Activated B cell treated with CpG ODN at 0.5 μM for 24 hours (primary cell): ENCODE measurements around the gene STPG3. TPM values are rescaled to one million over a fixed set of nuclear protein-coding genes. Genes with fewer than 3 reads are reported as not detected.

Experiments
- ATAC-seq: fragments of 200-7000 bp; cut with Tn5 transposase; one replicate; pipeline ENCODE4 v1.10.0; 2021; ENCODE audit warnings: low read depth, mild to moderate bottlenecking, moderate library complexity
- CTCF ChIA-PET: fragments of 350-600 bp; sonication (Branson Sonifier 250); formaldehyde crosslinking; loops from one replicate; lab custom pipeline; 2021; ENCODE audit warnings: antibody characterized with exemption; lab: Charles Lee
- POLR2A ChIA-PET: fragments of 350-600 bp; sonication (Branson Sonifier 250); formaldehyde crosslinking; loops from one replicate; lab custom pipeline; 2021; ENCODE audit warnings: antibody characterized with exemption; lab: Charles Lee
- DNase-seq: peaks from one replicate; pipeline ENCODE4 v3.0.0; 2022
- H3K27ac Mint-ChIP-seq: one replicate; pipeline ENCODE4 v1.8.0; 2020; ENCODE audit warnings: mixed read lengths
- H3K27me3 Mint-ChIP-seq: one replicate; pipeline ENCODE4 v1.8.0; 2021; ENCODE audit warnings: mixed read lengths
- H3K36me3 Mint-ChIP-seq: one replicate; pipeline ENCODE4 v1.8.0; 2021; ENCODE audit warnings: low read depth, mixed read lengths
- H3K4me1 Mint-ChIP-seq: one replicate; pipeline ENCODE4 v1.8.0; 2021; ENCODE audit warnings: mixed read lengths
- H3K4me3 Mint-ChIP-seq: one replicate; pipeline ENCODE4 v1.8.0; 2020; ENCODE audit warnings: mild to moderate bottlenecking, mixed read lengths
- H3K9me3 Mint-ChIP-seq: one replicate; pipeline ENCODE4 v1.8.0; 2020; ENCODE audit warnings: mixed read lengths
- intact Hi-C: fragments of 100-400 bp; cut with micrococcal nuclease; formaldehyde crosslinking; loops from one replicate; pipeline ENCODE4 v1.15.1; 2024
- total RNA-seq: library from RNA; stranded (reverse); gene quantifications from 2 replicates; pipeline ENCODE4 v1.2.3, GENCODE V29; 2022
- TF ChIP-seq, protein P1 (sequence below): fragments of 200-600 bp; IDR thresholded peaks from one replicate; pipeline ENCODE4 v1.8.0; 2022; ENCODE audit warnings: antibody characterized with exemption, mild to moderate bottlenecking

STPG3 gene
- total RNA-seq, 1 donor from 2014 or later: not detected

DNA sequence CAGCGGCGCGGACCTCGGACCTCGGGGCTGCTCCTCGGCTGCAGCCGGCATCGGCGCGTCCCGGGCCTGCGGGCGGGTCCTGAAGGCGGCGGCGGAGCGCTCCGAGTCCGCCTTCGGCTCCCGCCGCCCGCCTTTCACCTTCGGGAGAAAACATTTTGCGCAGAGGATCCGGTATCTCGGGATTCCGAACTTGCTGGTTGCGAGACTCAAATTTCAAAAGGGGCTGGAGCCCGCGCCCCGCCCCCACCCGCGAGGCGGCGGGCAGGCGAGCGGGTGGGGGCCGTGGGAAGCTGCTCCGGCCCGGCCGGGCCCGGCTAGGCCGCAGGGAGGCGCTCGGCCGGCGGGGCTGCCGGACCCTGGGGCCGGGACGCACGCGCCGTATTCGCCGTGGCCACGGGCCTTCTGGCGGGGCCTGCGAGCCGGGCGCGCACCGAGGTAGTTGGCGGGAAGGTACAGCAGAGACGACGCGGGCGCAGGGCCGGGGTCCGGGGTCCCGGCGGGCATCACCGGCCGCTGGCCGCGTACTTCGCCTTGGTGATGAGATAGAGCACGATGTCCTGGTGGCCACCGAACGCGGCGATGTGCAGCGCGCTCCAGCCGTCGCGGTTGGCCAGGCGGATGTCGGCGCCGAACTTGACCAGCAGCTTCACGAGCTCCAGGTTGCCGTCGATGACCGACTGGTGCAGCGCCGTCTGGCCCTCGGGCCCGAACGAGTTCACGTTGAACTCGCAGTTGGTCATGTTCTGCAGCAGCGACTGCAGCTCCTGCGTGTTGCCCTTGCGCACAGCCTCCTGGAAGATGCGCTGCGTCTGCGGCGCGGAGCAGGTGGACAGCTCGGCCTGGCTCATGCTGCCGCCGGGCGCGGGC is 50.2 kb downstream of the STPG3 start:
- H3K36me3 Mint-ChIP-seq: no peaks in the 10 kb centered on the region
- ChIA-PET POLR2A (interaction anchor here (0.6 to 2.3 kb wide), 8 partner anchors 15 to 267 kb away, joined by 4 to 18 read pairs (median 8); partner anchors contain the start of genes EXD3, NOXA1, TOR4A and TUBB4B), CTCF (interaction anchor here (0.9 to 1.9 kb wide), 7 partner anchors 12 to 142 kb away, joined by 3 to 17 read pairs (median 6); partner anchors contain the start of genes EXD3 and NOXA1)
- H3K9me3 Mint-ChIP-seq: no peaks in the 10 kb centered on the region
- H3K4me1 Mint-ChIP-seq: peaks cover 20% of the 10 kb centered on the region
- TF ChIP-seq, protein P1, sequence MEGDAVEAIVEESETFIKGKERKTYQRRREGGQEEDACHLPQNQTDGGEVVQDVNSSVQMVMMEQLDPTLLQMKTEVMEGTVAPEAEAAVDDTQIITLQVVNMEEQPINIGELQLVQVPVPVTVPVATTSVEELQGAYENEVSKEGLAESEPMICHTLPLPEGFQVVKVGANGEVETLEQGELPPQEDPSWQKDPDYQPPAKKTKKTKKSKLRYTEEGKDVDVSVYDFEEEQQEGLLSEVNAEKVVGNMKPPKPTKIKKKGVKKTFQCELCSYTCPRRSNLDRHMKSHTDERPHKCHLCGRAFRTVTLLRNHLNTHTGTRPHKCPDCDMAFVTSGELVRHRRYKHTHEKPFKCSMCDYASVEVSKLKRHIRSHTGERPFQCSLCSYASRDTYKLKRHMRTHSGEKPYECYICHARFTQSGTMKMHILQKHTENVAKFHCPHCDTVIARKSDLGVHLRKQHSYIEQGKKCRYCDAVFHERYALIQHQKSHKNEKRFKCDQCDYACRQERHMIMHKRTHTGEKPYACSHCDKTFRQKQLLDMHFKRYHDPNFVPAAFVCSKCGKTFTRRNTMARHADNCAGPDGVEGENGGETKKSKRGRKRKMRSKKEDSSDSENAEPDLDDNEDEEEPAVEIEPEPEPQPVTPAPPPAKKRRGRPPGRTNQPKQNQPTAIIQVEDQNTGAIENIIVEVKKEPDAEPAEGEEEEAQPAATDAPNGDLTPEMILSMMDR: no peak
- DNase-seq (no peak), ATAC-seq (no peak)
- no peak overlapping the region for H3K27ac Mint-ChIP-seq
- H3K27me3 Mint-ChIP-seq: peaks cover 21% of the 10 kb centered on the region
- H3K4me3 Mint-ChIP-seq: peak overlapping the region; percentile 74
- intact Hi-C loops: no loop called here

DNA sequence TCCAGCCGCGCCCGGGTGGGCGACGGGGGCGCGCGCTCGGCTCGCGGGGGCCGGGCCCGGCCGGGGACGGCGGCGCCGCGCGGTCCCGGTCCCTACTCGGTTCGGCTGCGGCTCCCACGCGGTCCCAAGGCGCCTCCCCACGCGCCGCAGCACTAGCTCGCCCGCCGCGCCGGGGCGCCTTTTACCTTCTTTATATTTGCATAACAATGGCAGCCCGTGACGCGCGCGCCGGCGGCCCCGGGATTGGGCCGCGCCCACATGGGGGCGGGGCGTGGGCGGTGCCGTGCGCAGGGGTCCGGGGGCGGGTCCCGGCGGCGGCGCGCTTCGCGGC is 51.0 kb downstream of the STPG3 start, which contains the start of gene NRARP:
NRARP (minus strand) TSS at position 154 of the 331 bp plus-strand sequence. CDS start 343 bp downstream, outside the sequence.
- H3K27ac Mint-ChIP-seq: no peak within 1 kb of the TSS
- intact Hi-C loops: loop anchor here (1.0 kb wide), 4 partner anchors 24 to 143 kb away; partner anchors contain the start of genes EXD3 and NOXA1
- TF ChIP-seq, protein P1: no peak
- peaks cover 13% of the 10 kb centered on the region for H3K27me3 Mint-ChIP-seq
- peak within 1 kb of the TSS; percentile 74 for H3K4me3 Mint-ChIP-seq
- DNase-seq (peak; percentile 95), ATAC-seq (peak; percentile 85)
- CTCF ChIA-PET: interaction anchor here (0.8 to 1.9 kb wide), 11 partner anchors 11 to 229 kb away, joined by 3 to 17 read pairs (median 5); partner anchors contain the start of genes EXD3 and NOXA1
- no peaks in the 10 kb centered on the region for H3K36me3 Mint-ChIP-seq
- POLR2A ChIA-PET: interaction anchor here (0.5 to 2.3 kb wide), 12 partner anchors 8 to 455 kb away, joined by 3 to 18 read pairs (median 5); partner anchors contain the start of genes EXD3, NOXA1, TOR4A and TUBB4B
- H3K9me3 Mint-ChIP-seq: no peaks in the 10 kb centered on the region
- H3K4me1 Mint-ChIP-seq: peaks cover 14% of the 10 kb centered on the region

DNA sequence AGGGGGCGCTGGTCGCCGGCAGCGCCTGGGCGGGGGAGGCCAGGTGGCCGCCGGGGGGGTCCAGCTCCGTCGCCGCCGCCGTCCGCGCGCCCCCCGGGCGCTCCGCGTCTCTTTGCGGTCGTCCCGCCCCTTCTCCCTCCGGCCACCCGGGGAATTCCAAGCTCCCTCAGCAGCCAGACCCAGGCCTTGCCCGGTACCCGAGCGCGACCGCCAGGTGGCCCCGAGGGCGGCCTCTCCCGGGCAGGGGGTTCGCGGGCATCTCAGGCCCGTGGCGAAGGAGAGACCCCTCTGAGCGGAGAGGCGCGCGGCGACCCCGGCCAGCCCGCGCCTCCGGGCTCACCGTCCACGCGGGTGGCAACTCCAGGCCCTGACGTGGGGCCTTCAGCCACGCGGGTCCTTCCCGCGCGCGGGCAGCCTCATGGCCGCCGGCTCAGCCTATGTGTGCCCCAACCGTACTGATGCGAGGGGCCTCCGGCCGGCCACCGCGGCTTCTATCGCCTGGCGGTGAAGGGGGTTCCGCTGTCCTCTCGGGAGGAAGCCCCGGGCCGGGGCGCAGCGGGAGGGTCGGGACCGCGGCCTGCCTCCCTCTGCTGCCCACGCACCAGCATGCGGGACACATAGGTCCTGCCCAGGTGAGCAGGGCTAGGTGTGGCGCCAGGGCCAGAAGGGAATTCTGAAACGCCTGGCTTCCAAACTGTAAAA is 51.5 kb downstream of the STPG3 start:
- no peak overlapping the region for H3K4me3 Mint-ChIP-seq
- ATAC-seq: peak; percentile 61

More for the DNA sequence above, 51.5 kb downstream of the STPG3 start:
- no peak for DNase-seq
- intact Hi-C loops: loop anchor here (1.0 kb wide), 4 partner anchors 24 to 143 kb away; partner anchors contain the start of genes EXD3 and NOXA1
- Mint-ChIP-seq H3K27ac (no peak overlapping the region), H3K36me3 (no peaks in the 10 kb centered on the region), H3K9me3 (no peaks in the 10 kb centered on the region), H3K4me1 (peaks cover 16% of the 10 kb centered on the region), H3K27me3 (peaks cover 9% of the 10 kb centered on the region)
- POLR2A ChIA-PET: interaction anchor here (0.5 to 2.3 kb wide), 11 partner anchors 9 to 455 kb away, joined by 3 to 18 read pairs (median 5); partner anchors contain the start of genes EXD3, NOXA1, TOR4A and TUBB4B
- TF ChIP-seq, protein P1: no peak
- CTCF ChIA-PET: interaction anchor here (0.8 to 1.9 kb wide), 13 partner anchors 11 to 228 kb away, joined by 3 to 17 read pairs (median 4); partner anchors contain the start of genes EXD3 and NOXA1

Other genes with a start within 250 kb of the STPG3 start
- 4.5 and 7.5 TPM in 2 replicates for gene ABCA2, start 223.0 kb upstream of the STPG3 start, total RNA-seq
- gene FUT7, start 219.2 kb upstream of the STPG3 start, total RNA-seq: 3.9 and 5.0 TPM in 2 replicates
- gene NPDC1, start 205.1 kb upstream of the STPG3 start, total RNA-seq: 0.18 TPM in 1 of 2 replicates, not detected in the other
- not detected in 2 replicates for gene ENTPD2, start 197.2 kb upstream of the STPG3 start, total RNA-seq
- gene SAPCD2, start 180.7 kb upstream of the STPG3 start, total RNA-seq: 0.80 and 0.81 TPM in 2 replicates
- 13.4 and 17.2 TPM in 2 replicates for gene UAP1L1, start 173.8 kb upstream of the STPG3 start, total RNA-seq
- gene MAN1B1, start 164.3 kb upstream of the STPG3 start, total RNA-seq: 33.6 and 37.7 TPM in 2 replicates
- 254 and 259 TPM in 2 replicates for gene DPP7, start 136.6 kb upstream of the STPG3 start, total RNA-seq
- gene GRIN1, start 112.1 kb upstream of the STPG3 start, total RNA-seq: 0.22 TPM in 1 of 2 replicates, not detected in the other
- 0.31 TPM in 1 of 2 replicates, not detected in the other for gene LRRC26, start 81.2 kb upstream of the STPG3 start, total RNA-seq
- not detected in 2 replicates for gene TMEM210, start 79.2 kb upstream of the STPG3 start, total RNA-seq
- 75.7 and 93.9 TPM in 2 replicates for gene ANAPC2, start 62.7 kb upstream of the STPG3 start, total RNA-seq
- 71.9 and 76.8 TPM in 2 replicates for gene SSNA1, start 62.6 kb upstream of the STPG3 start, total RNA-seq
- 9.3 and 11.4 TPM in 2 replicates for gene TPRN, start 50.5 kb upstream of the STPG3 start, total RNA-seq
- 32.7 and 34.1 TPM in 2 replicates for gene TMEM203, start 45.6 kb upstream of the STPG3 start, total RNA-seq
- 27.5 and 38.7 TPM in 2 replicates for gene NDOR1, start 45.6 kb upstream of the STPG3 start, total RNA-seq
- 1.1 and 1.9 TPM in 2 replicates for gene RNF208, start 29.0 kb upstream of the STPG3 start, total RNA-seq
- gene CYSRT1, start 26.1 kb upstream of the STPG3 start, total RNA-seq: 0.39 and 0.53 TPM in 2 replicates
- not detected in 2 replicates for gene RNF224, start 23.8 kb upstream of the STPG3 start, total RNA-seq
- gene SLC34A3, start 20.4 kb upstream of the STPG3 start, total RNA-seq: not detected in 2 replicates
- 182 and 197 TPM in 2 replicates for gene TUBB4B, start 10.0 kb upstream of the STPG3 start, total RNA-seq
- gene NELFB, start 4.0 kb downstream of the STPG3 start, total RNA-seq: 56.1 and 58.2 TPM in 2 replicates
- 7.9 and 9.1 TPM in 2 replicates for gene TOR4A, start 26.4 kb downstream of the STPG3 start, total RNA-seq
- gene NRARP, start 51.0 kb downstream of the STPG3 start, total RNA-seq: 1.9 and 3.0 TPM in 2 replicates
- 8.4 and 12.8 TPM in 2 replicates for gene EXD3, start 171.9 kb downstream of the STPG3 start, total RNA-seq
- gene NOXA1, start 172.1 kb downstream of the STPG3 start, total RNA-seq: 2.6 and 3.9 TPM in 2 replicates
- not detected in 2 replicates for gene ENTPD8, start 190.1 kb downstream of the STPG3 start, total RNA-seq
- 22.5 and 24.7 TPM in 2 replicates for gene NSMF, start 208.0 kb downstream of the STPG3 start, total RNA-seq